Naive thymus-derived CD8-positive, alpha-beta T cell (primary cell): ENCODE measurements around the gene RUVBL1. TPM values are rescaled to one million over a fixed set of nuclear protein-coding genes. Genes with fewer than 3 reads are reported as not detected.

Experiments
- ATAC-seq, 2 donors: fragments of 150-1000 bp; cut with Tn5 transposase in 1 of 2; sonication (Bioruptor Pico), chemical (Tn5 transposase) in 1 of 2; 1 replicate in 1 of 2; 2 replicates in 1 of 2; pipeline ENCODE4 v1.10.0; 2021; ENCODE audit warnings: mild to moderate bottlenecking in 2 of 2, moderate library complexity in 2 of 2
- POLR2A ChIA-PET: fragments of 350-600 bp; sonication (Branson Sonifier 250); formaldehyde crosslinking; loops from one replicate; lab custom pipeline; 2021; ENCODE audit warnings: antibody characterized with exemption; lab: Charles Lee
- DNase-seq, 10 donors: peaks; one replicate each; pipeline versions ENCODE4 v3.0.0 to v3.0.0-alpha.2; 2020 to 2022
- H3K27ac Mint-ChIP-seq, 10 donors: one replicate each; pipeline ENCODE4 v1.8.0; 2020 to 2022; ENCODE audit warnings: mild to moderate bottlenecking in 10 of 10, mixed read lengths in 10 of 10, moderate library complexity in 4 of 10, inconsistent platforms in 1 of 10
- H3K27me3 Mint-ChIP-seq, 5 donors: one replicate each; pipeline ENCODE4 v1.8.0; 2021 to 2022; ENCODE audit warnings: mixed read lengths in 5 of 5
- H3K36me3 Mint-ChIP-seq, 3 donors: one replicate each; pipeline ENCODE4 v1.8.0; 2020 to 2022; ENCODE audit warnings: mixed read lengths in 3 of 3, mild to moderate bottlenecking in 2 of 3, inconsistent platforms in 1 of 3
- H3K4me1 Mint-ChIP-seq, 4 donors: one replicate each; pipeline ENCODE4 v1.8.0; 2021 to 2022; ENCODE audit warnings: mixed read lengths in 4 of 4
- H3K4me3 Mint-ChIP-seq, 10 donors: one replicate each; pipeline ENCODE4 v1.8.0; 2020 to 2022; ENCODE audit warnings: mild to moderate bottlenecking in 10 of 10, mixed read lengths in 10 of 10, moderate library complexity in 6 of 10, inconsistent platforms in 1 of 10
- H3K9me3 Mint-ChIP-seq, 9 donors: one replicate each; pipeline ENCODE4 v1.8.0; 2020 to 2022; ENCODE audit warnings: mixed read lengths in 9 of 9, mild to moderate bottlenecking in 3 of 9, inconsistent platforms in 1 of 9, moderate library complexity in 1 of 9
- polyA plus RNA-seq, 3 donors: library from polyadenylated mRNA; unstranded; fragments of 300-500 nt; fragmentation: Illumina TruSeq; gene quantifications; one replicate each; pipeline ENCODE4 v1.2.3, GENCODE V29; 2021
- total RNA-seq, 8 experiments: library from RNA in 2 of 8; stranded (reverse) in 2 of 8; gene quantifications; one replicate each; pipeline ENCODE4 v1.2.3 and lab custom pipeline; 2021 to 2026

Gene RUVBL1
- total and polyA plus RNA-seq, 5 experiments from 2014 or later = 26.2 to 66.6 (median 49.5) TPM

GRCh38 chr3:128153156-128154041, 29.8 kb upstream of the RUVBL1 start, which contains the start of gene EEFSEC:
Gene EEFSEC (plus strand): TSS chr3:128153481. CDS start chr3:128153508, 27 bp downstream.
- Mint-ChIP-seq H3K4me3 (peak within 1 kb of the TSS; percentile 81 to 94 (median 92)), H3K27ac (peak within 1 kb of the TSS; percentile 91 to 100 (median 96)), H3K36me3 (peaks cover 4 to 30% (median 19%) of the 10 kb centered on the region in 3 donors), H3K4me1 (peaks cover 24 to 49% (median 35%) of the 10 kb centered on the region in 4 donors), H3K27me3 (peaks cover 0 to 3% (median 0%) of the 10 kb centered on the region in 5 donors), H3K9me3 (peaks cover 0 to 15% (median 0%) of the 10 kb centered on the region in 9 donors)
- POLR2A ChIA-PET = interaction anchor here (0.6 to 2.7 kb wide), 9 partner anchors 23 to 578 kb away, joined by 3 to 70 read pairs (median 4); partner anchors contain the start of gene RUVBL1
- peak; percentile 69 to 90 (median 82) for DNase-seq
- ATAC-seq = peak; percentile 88 to 90

DNA sequence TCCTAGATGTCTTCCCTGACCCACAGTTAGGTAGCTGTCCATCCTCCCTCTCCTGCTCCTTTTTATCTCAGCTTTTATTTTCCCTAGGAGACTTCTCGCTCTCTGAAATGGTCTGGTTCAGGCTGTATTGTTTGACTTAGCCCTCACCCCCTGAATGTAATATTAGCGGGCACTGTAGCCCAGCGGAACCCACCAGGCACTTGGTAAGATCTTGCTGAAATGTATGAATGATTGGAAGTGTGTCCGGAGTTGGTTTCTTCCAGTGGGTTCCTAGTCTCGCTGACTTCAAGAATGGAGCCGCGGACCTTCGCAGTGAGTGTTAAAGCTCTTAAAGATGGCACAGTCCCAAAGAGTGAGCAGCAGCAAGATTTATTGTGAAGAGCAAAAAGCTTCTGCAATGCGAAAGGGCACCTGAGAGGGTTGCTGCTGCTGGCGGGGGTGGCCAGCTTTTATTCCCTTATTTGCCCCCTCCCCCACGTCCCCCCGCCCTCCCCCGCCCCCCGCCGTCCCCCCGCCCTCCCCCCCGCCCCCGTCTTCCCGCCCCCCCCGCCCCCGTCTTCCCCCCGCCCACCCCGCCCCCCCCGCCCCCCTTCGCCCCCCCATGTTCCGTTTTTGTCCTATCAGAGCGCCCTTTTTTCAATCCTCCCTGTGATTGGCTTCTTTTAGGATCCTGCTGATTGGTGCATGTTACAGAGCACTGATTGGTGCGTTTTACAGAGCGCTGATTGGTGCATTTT, 29.0 kb upstream of the RUVBL1 start:
- Mint-ChIP-seq H3K4me1 (peaks cover 22 to 49% (median 33%) of the 10 kb centered on the region in 4 donors), H3K9me3 (peaks cover 0 to 15% (median 0%) of the 10 kb centered on the region in 9 donors), H3K27ac (peak overlapping the region; percentile 91 to 100 (median 96)), H3K36me3 (peaks cover 0 to 21% (median 12%) of the 10 kb centered on the region in 3 donors), H3K4me3 (peak overlapping the region; percentile 81 to 94 (median 92)), H3K27me3 (peaks cover 0 to 3% (median 0%) of the 10 kb centered on the region in 5 donors)
- peak in 6 of 10 donors; percentile 8 to 84 (median 18) for DNase-seq
- peak in 1 of 2 donors; percentile 79 for ATAC-seq
- POLR2A ChIA-PET = interaction anchor here (0.7 to 2.7 kb wide), 4 partner anchors 29 to 465 kb away, joined by 3 to 70 read pairs (median 4); partner anchors contain the start of gene RUVBL1

DNA sequence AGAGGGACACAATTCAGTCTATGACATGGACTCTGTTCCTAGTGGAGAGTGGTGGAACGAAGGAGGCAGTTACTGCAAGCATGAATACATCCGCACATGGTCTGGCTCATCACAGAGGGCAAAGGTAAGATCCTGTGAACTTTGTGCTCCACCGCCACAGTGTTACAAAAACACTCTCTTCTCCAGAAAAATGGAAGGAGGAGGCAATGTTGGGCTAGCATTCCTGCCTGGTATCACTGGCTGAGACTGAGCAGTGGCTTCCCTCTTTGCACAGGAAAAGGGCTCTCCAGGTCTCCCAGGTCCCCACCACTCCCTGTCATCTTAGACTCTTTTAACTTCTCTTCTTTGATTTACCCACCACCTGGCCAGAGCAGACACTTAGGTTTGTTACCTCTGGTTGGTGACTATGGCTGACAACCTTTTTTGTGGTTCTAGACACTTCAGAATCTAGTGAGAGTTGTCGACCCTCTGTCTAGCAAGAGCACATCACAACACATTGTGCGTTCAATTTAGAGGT, 28.2 kb upstream of the RUVBL1 start:
- DNase-seq (peak in 1 of 10 donors; percentile 1), ATAC-seq (no peak)
- POLR2A ChIA-PET = interaction anchor here (2.7 kb wide), 1 partner anchor 28 kb away, joined by 70 read pairs; the partner anchor contains the start of gene RUVBL1
- H3K36me3 Mint-ChIP-seq = peaks cover 0 to 16% (median 4%) of the 10 kb centered on the region in 3 donors
- peaks cover 20 to 44% (median 31%) of the 10 kb centered on the region in 4 donors for H3K4me1 Mint-ChIP-seq
- peaks cover 0 to 15% (median 0%) of the 10 kb centered on the region in 9 donors for H3K9me3 Mint-ChIP-seq
- H3K27me3 Mint-ChIP-seq = peaks cover 0 to 3% (median 0%) of the 10 kb centered on the region in 5 donors
- peak overlapping the region; percentile 80 to 95 (median 86) for H3K27ac Mint-ChIP-seq
- peak overlapping the region in 8 of 10 donors; percentile 12 to 82 (median 64) for H3K4me3 Mint-ChIP-seq

- Mint-ChIP-seq H3K27ac (peak overlapping the region in 2 of 10 donors; percentile 20 to 27), H3K27me3 (peaks cover 0 to 3% (median 0%) of the 10 kb centered on the region in 5 donors)
Measured at GRCh38 chr3:128149650-128150049, 26.0 kb upstream of the RUVBL1 start.

DNA sequence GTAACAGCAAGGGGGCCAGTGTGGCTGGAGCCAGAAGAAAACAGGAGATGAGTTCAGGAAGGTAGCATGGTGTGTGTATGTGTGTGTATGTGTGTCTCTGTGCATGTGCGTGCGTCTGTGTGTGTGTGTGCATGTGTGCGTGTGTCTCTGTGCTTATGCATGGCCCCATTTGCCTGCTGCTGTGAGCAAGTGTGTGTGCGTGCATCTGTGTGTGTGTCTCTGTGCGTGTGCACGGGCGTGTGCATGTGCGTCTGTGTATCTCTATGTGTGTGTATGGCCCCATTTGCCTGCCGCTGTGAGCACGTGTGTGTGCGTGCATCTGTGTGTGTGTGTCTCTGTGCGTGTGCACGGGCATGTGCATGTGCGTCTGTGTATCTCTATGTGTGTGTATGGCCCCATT, 22.6 kb upstream of the RUVBL1 start:
- Mint-ChIP-seq H3K27ac (peak overlapping the region in 1 of 10 donors; percentile 60), H3K27me3 (no peaks in the 10 kb centered on the region), H3K4me1 (peaks cover 0 to 5% (median 0%) of the 10 kb centered on the region in 4 donors), H3K4me3 (no peak overlapping the region), H3K9me3 (no peaks in the 10 kb centered on the region), H3K36me3 (peaks cover 0 to 4% (median 0%) of the 10 kb centered on the region in 3 donors)
- POLR2A ChIA-PET = no interaction called here
- DNase-seq (no peak), ATAC-seq (no peak)

More at GRCh38 chr3:128149650-128150049, 26.0 kb upstream of the RUVBL1 start:
- Mint-ChIP-seq H3K4me1 (peaks cover 14 to 25% (median 17%) of the 10 kb centered on the region in 4 donors), H3K9me3 (peaks cover 0 to 15% (median 0%) of the 10 kb centered on the region in 9 donors), H3K36me3 (peaks cover 0 to 4% (median 0%) of the 10 kb centered on the region in 3 donors), H3K4me3 (no peak overlapping the region)
- ATAC-seq = no peak
- DNase-seq = no peak
- POLR2A ChIA-PET = no interaction called here

GRCh38 chr3:128145279-128145678, 21.7 kb upstream of the RUVBL1 start:
- Mint-ChIP-seq H3K27ac (no peak overlapping the region), H3K4me1 (peaks cover 0 to 5% (median 0%) of the 10 kb centered on the region in 4 donors), H3K4me3 (no peak overlapping the region), H3K36me3 (peaks cover 0 to 4% (median 0%) of the 10 kb centered on the region in 3 donors), H3K27me3 (no peaks in the 10 kb centered on the region), H3K9me3 (no peaks in the 10 kb centered on the region)
- ATAC-seq (no peak), DNase-seq (no peak)
- POLR2A ChIA-PET = no interaction called here

DNA sequence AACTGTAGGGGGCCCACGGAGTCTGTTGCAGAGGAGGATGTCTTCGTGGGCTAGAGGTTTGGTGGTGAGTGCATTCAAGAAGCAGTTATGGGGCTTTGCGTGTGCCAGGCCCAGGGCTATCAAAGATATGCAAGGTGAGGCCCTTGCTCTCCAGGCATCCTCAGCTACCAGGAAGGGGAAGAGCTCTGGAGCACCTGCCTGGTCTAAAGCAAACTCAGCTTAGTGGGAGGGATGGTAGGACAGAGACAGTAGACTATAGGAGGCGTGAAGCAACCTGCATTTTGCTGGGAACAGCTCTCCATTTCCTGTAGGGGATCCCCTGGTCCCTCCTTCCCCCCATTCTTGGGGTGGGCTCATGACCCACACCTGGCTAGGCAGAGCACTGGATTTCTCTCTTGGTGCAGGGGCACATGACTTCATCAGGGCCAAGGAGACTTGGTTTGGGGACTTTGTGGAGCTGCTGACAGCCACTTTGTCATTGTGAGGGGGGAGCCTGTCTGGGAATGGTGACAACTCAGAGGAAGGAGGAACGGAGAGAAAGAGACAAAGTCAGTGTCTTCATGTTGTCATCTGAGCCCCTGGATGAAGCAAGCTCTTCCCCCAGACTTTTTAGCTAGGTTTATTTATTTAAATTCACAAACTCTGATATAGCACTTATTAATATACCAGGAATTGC, 21.0 kb upstream of the RUVBL1 start:
- no peaks in the 10 kb centered on the region for H3K27me3 Mint-ChIP-seq
- POLR2A ChIA-PET = interaction anchor here (0.6 kb wide), 1 partner anchor 557 kb away, joined by 3 read pairs; no protein-coding TSS in a partner anchor
- DNase-seq (no peak), ATAC-seq (no peak)
- H3K36me3 Mint-ChIP-seq = peaks cover 0 to 4% (median 0%) of the 10 kb centered on the region in 3 donors
- peak overlapping the region in 5 of 10 donors; percentile 13 to 63 (median 30) for H3K27ac Mint-ChIP-seq
- no peak overlapping the region for H3K4me3 Mint-ChIP-seq
- H3K9me3 Mint-ChIP-seq = no peaks in the 10 kb centered on the region
- peaks cover 0 to 4% (median 0%) of the 10 kb centered on the region in 4 donors for H3K4me1 Mint-ChIP-seq

GRCh38 chr3:128143496-128143895, 19.9 kb upstream of the RUVBL1 start:
- POLR2A ChIA-PET = no interaction called here

DNA sequence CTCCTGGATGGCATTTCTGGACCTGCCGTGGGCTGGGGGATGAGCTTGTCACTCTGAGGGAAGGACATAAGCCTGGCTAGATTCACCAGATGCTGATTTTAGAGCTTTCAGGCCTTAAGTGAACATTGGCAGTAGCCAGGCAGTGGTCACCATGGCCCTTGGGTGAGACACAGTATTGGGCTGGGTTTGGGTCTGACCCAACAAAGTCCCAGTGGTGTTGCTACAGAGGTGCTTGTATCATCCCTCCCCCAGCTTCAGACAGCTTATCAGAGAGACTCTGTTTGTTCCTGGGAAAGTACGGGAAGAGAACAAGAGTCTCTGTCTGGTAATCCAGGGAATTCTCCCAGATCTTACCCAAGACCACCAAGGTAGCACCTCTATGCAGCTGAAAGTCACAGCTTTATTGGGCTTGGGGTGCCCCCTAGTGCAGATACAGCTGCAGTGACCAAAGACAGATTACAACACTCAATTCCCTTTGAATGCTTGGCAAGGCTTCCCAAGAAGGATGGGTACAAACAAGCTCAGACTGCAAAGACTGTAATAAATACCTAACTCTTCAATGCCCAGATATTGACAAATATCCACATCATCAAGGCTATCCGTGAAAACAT, 9.8 kb upstream of the RUVBL1 start:
- ATAC-seq (peak; percentile 59 to 63), DNase-seq (peak in 8 of 10 donors; percentile 13 to 73 (median 40))
- POLR2A ChIA-PET = interaction anchor here (0.6 to 2.1 kb wide), 3 partner anchors 10 to 272 kb away, joined by 3 to 11 read pairs (median 7); partner anchors contain the start of gene RUVBL1
- peak overlapping the region in 1 of 10 donors; percentile 68 for H3K27ac Mint-ChIP-seq
- peaks cover 0 to 1% (median 0%) of the 10 kb centered on the region in 4 donors for H3K4me1 Mint-ChIP-seq
- peaks cover 0 to 7% (median 3%) of the 10 kb centered on the region in 5 donors for H3K27me3 Mint-ChIP-seq
- H3K9me3 Mint-ChIP-seq = peaks cover 0 to 5% (median 0%) of the 10 kb centered on the region in 9 donors
- H3K36me3 Mint-ChIP-seq = peaks cover 4 to 9% (median 5%) of the 10 kb centered on the region in 3 donors
- no peak overlapping the region for H3K4me3 Mint-ChIP-seq

More at GRCh38 chr3:128143496-128143895, 19.9 kb upstream of the RUVBL1 start:
- DNase-seq (no peak), ATAC-seq (no peak)
- H3K36me3 Mint-ChIP-seq = peaks cover 0 to 4% (median 0%) of the 10 kb centered on the region in 3 donors
- H3K4me1 Mint-ChIP-seq = peaks cover 0 to 4% (median 0%) of the 10 kb centered on the region in 4 donors
- H3K27me3 Mint-ChIP-seq = peaks cover 0 to 2% (median 0%) of the 10 kb centered on the region in 5 donors
- H3K9me3 Mint-ChIP-seq = no peaks in the 10 kb centered on the region
- no peak overlapping the region for H3K27ac Mint-ChIP-seq
- H3K4me3 Mint-ChIP-seq = no peak overlapping the region

GRCh38 chr3:128131897-128132646, 8.5 kb upstream of the RUVBL1 start:
- no peak for DNase-seq
- Mint-ChIP-seq H3K36me3 (peaks cover 4 to 9% (median 5%) of the 10 kb centered on the region in 3 donors), H3K27ac (peak overlapping the region in 4 of 10 donors; percentile 8 to 83 (median 56)), H3K27me3 (peaks cover 0 to 7% (median 3%) of the 10 kb centered on the region in 5 donors), H3K9me3 (peaks cover 0 to 5% (median 0%) of the 10 kb centered on the region in 9 donors), H3K4me1 (peaks cover 0 to 1% (median 0%) of the 10 kb centered on the region in 4 donors), H3K4me3 (no peak overlapping the region)
- no peak for ATAC-seq
- POLR2A ChIA-PET = interaction anchor here (2.1 kb wide), 1 partner anchor 9 kb away, joined by 11 read pairs; the partner anchor contains the start of gene RUVBL1
